BE2C (cell line): ENCODE results near the gene ZCCHC17.

ENCODE experiments used
- DNase-seq: peaks from one replicate; pipeline ENCODE4 v3.0.0-alpha.2; 2020
- H3K27me3 ChIP-seq: fragments of 250-450 bp; sonication (Bioruptor Pico); 2 replicates; pipeline ENCODE4 v1.5.1; 2020; ENCODE audit warnings: mild to moderate bottlenecking
- H3K36me3 ChIP-seq: fragments of 250-450 bp; sonication (Bioruptor Pico); 2 replicates; pipeline ENCODE4 v1.5.1; 2020; ENCODE audit warnings: mild to moderate bottlenecking
- H3K4me1 ChIP-seq: fragments of 250-450 bp; sonication (Bioruptor Pico); 2 replicates; pipeline ENCODE4 v1.5.1; 2020
- H3K4me3 ChIP-seq: 2 replicates; pipeline ENCODE4 v1.5.1; 2011; ENCODE audit warnings: low read depth, low read length
- H3K9me3 ChIP-seq: fragments of 250-450 bp; sonication (Bioruptor Pico); 2 replicates; pipeline ENCODE4 v1.5.1; 2020
- TF ChIP-seq, protein P1 (sequence below): IDR thresholded peaks from 2 replicates; pipeline ENCODE4 v1.5.1; 2012; ENCODE audit warnings: mild to moderate bottlenecking, low read depth, low read length

ZCCHC17 gene

DNA sequence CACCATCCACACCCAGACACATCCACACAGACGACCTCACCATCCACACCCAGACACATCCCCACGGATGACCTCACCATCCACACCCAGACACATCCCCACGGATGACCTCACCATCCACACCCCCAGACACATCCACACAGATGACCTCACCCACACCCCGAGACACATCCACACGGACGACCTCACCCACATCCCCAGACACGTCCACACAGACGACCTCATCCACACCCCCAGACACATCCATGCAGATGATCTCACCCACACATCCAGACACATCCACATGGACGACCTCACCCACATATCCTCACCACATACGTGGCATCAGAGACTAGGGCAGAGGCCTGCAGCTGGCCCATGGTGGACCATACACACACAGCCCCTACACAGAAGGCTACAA is 90.8 kb downstream of the ZCCHC17 start:
- TF ChIP-seq, protein P1, sequence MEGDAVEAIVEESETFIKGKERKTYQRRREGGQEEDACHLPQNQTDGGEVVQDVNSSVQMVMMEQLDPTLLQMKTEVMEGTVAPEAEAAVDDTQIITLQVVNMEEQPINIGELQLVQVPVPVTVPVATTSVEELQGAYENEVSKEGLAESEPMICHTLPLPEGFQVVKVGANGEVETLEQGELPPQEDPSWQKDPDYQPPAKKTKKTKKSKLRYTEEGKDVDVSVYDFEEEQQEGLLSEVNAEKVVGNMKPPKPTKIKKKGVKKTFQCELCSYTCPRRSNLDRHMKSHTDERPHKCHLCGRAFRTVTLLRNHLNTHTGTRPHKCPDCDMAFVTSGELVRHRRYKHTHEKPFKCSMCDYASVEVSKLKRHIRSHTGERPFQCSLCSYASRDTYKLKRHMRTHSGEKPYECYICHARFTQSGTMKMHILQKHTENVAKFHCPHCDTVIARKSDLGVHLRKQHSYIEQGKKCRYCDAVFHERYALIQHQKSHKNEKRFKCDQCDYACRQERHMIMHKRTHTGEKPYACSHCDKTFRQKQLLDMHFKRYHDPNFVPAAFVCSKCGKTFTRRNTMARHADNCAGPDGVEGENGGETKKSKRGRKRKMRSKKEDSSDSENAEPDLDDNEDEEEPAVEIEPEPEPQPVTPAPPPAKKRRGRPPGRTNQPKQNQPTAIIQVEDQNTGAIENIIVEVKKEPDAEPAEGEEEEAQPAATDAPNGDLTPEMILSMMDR = no peak
- Histone ChIP-seq H3K9me3 (no peaks in the 10 kb centered on the region), H3K4me1 (no peaks in the 10 kb centered on the region)

DNA sequence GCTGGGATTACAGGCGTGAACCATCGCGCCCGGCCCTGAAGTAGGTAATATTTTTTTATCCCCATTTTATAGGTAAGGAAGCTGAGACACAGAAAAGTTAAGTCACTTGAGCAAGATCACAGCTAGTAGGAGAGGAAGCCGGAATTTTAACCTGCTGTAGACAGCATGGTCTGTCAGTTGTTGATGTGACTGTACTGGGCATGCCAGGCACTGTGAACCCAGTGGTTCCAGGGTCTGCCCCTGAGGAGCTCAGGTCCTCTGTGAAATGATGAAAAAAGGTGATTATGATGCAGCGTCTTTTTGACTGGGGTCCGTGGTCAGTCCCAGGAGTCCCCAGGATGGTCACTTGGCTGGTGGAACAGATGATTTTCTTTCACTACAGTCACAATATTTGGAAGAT is 92.8 kb downstream of the ZCCHC17 start:
- no peaks in the 10 kb centered on the region for H3K36me3 ChIP-seq
- DNase-seq = no peak
- H3K27me3 ChIP-seq = no peaks in the 10 kb centered on the region
- TF ChIP-seq, protein P1 = no peak
- H3K9me3 ChIP-seq = no peaks in the 10 kb centered on the region
- no peaks in the 10 kb centered on the region for H3K4me1 ChIP-seq
- no peak overlapping the region for H3K4me3 ChIP-seq

More for the DNA sequence above, 90.8 kb downstream of the ZCCHC17 start:
- Histone ChIP-seq H3K27me3 (no peaks in the 10 kb centered on the region), H3K36me3 (no peaks in the 10 kb centered on the region), H3K4me3 (no peak overlapping the region)
- no peak for DNase-seq

DNA sequence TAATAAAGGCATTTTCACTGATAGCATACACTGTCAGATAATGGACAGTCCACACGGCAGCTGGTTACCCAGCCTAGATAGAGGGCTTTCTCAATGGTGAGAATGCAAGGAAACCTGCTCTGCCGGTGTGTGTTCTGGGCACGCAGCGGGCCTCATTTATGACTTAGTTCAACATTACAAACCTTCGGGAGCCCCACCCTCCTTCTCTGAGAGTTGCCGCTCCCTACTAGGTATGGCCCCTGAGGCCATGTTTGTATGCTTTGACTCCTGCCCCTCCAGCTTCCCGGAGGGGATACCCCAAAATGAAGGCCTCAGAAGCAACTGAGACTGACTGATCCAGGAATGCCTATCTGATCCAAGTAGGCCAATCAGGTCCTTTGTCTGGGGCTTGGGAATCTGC is 93.2 kb downstream of the ZCCHC17 start:
- Histone ChIP-seq H3K9me3 (no peaks in the 10 kb centered on the region), H3K27me3 (no peaks in the 10 kb centered on the region), H3K4me1 (no peaks in the 10 kb centered on the region), H3K36me3 (no peaks in the 10 kb centered on the region), H3K4me3 (no peak overlapping the region)
- no peak for DNase-seq
- TF ChIP-seq, protein P1 = no peak

DNA sequence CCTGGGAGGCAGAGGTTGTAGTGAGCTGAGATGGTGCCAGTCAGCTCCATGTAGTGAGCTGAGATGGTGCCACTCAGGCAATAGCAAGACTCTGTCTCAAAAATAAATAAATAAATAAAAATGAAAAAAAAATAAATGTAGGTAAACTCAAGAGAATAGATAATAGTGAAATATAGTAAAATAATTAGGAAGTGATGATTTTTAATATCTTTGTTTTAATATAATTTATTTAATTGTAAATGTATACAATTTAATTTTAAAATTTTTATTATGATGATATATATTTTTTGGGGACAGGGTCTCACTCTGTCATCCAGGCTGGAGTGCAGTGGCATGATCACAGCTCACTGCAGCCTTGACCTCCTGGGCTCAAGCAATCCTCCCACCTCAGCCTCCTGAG is 96.6 kb downstream of the ZCCHC17 start:
- H3K27me3 ChIP-seq = no peaks in the 10 kb centered on the region
- DNase-seq = no peak
- no peaks in the 10 kb centered on the region for H3K9me3 ChIP-seq
- no peak overlapping the region for H3K4me3 ChIP-seq
- TF ChIP-seq, protein P1 = no peak
- H3K4me1 ChIP-seq = no peaks in the 10 kb centered on the region
- no peaks in the 10 kb centered on the region for H3K36me3 ChIP-seq

DNA sequence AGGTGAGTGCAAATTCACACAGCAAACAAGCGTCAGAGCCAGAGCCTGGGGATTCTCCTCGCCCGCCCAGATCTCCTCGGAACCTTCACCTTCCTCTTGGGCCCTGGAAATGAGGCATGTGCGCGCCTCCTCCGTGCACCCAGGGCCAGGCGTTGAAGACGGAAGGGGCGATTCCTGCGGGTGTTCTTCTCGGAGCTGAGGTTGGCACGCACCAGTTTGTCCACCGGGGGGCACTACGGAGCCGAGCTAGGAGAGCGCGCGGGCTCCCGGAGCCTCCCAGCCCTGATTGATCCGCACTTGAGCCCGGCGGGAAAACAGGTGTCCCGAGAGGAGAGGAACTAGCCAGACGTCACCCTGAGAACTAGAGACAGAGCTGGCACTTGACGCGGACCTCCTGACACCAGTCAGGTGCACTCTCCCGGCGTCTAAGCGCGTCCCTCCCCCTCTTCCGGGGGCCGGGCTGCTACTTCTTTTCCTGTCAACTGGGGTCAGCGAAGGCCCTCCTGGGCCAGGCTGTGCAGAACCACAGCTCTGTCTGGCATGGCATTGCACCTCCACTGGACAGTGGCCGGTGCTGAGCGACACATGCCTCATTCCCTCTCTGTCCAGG is 97.9 kb downstream of the ZCCHC17 start:
- no peaks in the 10 kb centered on the region for H3K9me3 ChIP-seq
- DNase-seq = peak; percentile 82
- H3K4me1 ChIP-seq = no peaks in the 10 kb centered on the region
- no peaks in the 10 kb centered on the region for H3K36me3 ChIP-seq
- H3K27me3 ChIP-seq = no peaks in the 10 kb centered on the region
- TF ChIP-seq, protein P1 = peak; percentile 66
- peak overlapping the region; percentile 44 for H3K4me3 ChIP-seq

DNA sequence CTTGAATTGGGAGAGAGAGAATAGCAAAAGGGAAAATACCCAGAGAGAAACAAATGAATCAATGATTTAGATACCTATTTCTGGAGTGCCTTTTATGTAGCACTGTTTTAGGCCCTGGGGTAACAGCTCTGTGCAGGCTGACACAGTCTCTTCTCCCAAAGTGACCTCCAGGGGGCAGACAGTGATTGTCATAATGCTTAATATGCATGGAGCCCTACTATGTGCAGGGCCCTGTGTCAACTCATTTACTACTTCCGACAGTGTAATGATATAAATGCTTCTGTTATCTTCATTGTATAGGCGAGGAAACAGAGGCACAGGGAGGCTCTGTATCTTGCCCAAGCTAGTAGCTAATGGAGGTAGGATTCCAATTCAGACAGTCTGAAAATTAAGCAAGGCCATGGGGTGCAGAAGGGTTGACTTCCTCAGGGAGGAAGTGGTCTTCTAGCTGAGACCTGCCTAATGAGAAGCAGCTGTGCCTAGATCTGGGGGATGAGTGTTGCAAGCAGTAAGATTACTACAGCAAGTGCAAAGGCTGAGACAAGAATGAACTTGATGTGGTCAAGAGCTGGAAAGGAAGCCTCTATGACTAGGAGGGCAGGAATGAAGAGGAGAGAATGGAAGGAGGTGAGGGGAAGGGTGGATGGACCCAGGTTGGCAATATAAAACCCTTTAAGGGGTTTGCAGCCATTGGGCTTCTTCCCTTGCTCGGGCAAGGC is 100.0 kb downstream of the ZCCHC17 start:
- Histone ChIP-seq H3K36me3 (no peaks in the 10 kb centered on the region), H3K9me3 (no peaks in the 10 kb centered on the region), H3K4me1 (no peaks in the 10 kb centered on the region), H3K4me3 (no peak overlapping the region), H3K27me3 (no peaks in the 10 kb centered on the region)
- TF ChIP-seq, protein P1 = no peak; the same call in 1 of the 2 replicates
- no peak for DNase-seq
